Activated T-cell treated with anti-CD3 and anti-CD28 coated beads, Interleukin-2, amount 50 U/mL, for 4 hours (primary cell): ENCODE data around the gene RAP1GAP. TPM values are rescaled to one million over a fixed set of nuclear protein-coding genes. Genes with fewer than 3 reads are reported as not detected.
"Not testable (repeated sequence)": the region's sequence is repeated elsewhere in the genome, so short reads cannot be mapped to it uniquely, and the experiment has no call there.

Source experiments
- ATAC-seq, 2 donors: fragments of 200-7000 bp; cut with Tn5 transposase; one replicate each; pipeline ENCODE4 v1.10.0; 2021
- DNase-seq: peaks from one replicate; pipeline ENCODE4 v3.0.0-alpha.2; 2020
- H3K27me3 Mint-ChIP-seq: one replicate; pipeline ENCODE4 v1.8.0; 2021; ENCODE audit warnings: low read depth, mixed read lengths
- H3K36me3 Mint-ChIP-seq: one replicate; pipeline ENCODE4 v1.8.0; 2022; ENCODE audit warnings: mixed read lengths; ENCODE audit not compliant: insufficient read depth
- H3K4me1 Mint-ChIP-seq: one replicate; pipeline ENCODE4 v1.8.0; 2021; ENCODE audit warnings: low read depth, mixed read lengths
- H3K4me3 Mint-ChIP-seq: one replicate; pipeline ENCODE4 v1.8.0; 2021; ENCODE audit warnings: mild to moderate bottlenecking, moderate library complexity, mixed read lengths
- H3K9me3 Mint-ChIP-seq: one replicate; pipeline ENCODE4 v1.8.0; 2021; ENCODE audit warnings: mixed read lengths
- total RNA-seq, 3 donors: library from RNA; stranded (reverse); gene quantifications; one replicate each; pipeline ENCODE4 v1.2.1, GENCODE V29; 2021

Gene RAP1GAP
- total RNA-seq, 3 donors from 2014 or later = 0.46 to 1.4 (median 1.2) TPM

DNA sequence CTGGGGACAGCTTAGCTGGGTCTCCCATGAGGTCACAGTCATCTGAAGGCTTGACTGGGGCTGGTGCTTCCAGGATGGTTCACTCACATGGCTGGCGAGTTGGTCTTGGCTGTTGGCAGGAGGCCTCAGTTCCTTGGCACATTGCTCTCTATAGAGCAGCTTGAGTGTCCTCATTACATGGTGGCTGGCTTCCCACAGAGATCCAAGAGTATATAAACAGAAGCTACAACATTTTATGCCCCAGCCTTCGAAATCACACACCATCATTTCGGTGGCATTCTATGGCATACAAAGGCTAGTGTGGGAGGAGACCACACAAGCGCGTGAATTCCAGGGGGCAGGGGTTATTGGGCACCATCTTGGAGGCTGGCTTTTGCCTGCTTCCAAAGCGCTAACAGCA lies 96.9 kb downstream of the RAP1GAP start:
- H3K27me3 Mint-ChIP-seq = peaks cover 16% of the 10 kb centered on the region
- no peaks in the 10 kb centered on the region for H3K36me3 Mint-ChIP-seq
- no peak for ATAC-seq
- no peaks in the 10 kb centered on the region for H3K9me3 Mint-ChIP-seq
- DNase-seq = no peak
- peaks cover 1% of the 10 kb centered on the region for H3K4me1 Mint-ChIP-seq
- H3K4me3 Mint-ChIP-seq = no peak overlapping the region

DNA sequence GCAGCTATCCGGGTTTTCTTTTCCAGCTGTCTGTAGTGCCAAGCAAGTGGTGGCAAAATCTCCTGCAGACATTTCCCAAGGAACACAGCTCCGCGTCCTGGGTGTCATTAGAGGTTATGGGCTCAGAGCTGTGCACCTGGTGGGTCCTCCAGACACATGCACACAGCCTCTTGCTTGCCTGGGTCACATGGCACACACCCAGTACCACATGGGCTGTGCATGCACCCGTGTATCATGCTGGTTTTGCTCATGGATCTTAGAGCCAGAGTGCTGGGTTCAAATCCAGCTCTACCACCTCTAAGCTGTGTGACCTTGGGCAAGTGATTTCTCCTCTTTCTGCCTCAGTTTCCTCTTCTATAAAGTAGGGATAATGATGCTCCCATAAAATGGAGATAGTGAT lies 98.3 kb downstream of the RAP1GAP start:
- peaks cover 1% of the 10 kb centered on the region for H3K4me1 Mint-ChIP-seq
- no peak for DNase-seq
- no peaks in the 10 kb centered on the region for H3K9me3 Mint-ChIP-seq
- peaks cover 16% of the 10 kb centered on the region for H3K27me3 Mint-ChIP-seq
- ATAC-seq = no peak
- H3K4me3 Mint-ChIP-seq = no peak overlapping the region
- no peaks in the 10 kb centered on the region for H3K36me3 Mint-ChIP-seq

DNA sequence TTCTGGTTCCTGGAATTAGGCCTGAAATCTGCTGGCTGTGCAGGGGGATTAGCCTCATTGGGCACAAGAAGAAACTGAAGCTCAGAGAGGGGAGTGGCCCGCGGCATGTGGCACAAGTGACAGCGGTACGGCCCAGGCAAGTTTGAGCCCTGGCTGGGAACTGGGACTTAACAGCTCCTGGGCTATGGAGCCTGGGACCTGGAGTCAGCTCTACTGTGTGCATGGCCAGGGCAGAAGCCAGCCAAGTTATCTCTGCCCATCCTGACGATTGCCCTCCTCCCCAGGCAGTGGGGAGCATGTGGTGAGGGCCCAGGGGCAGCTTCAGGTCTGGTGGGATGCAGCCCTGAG lies 98.7 kb downstream of the RAP1GAP start:
- H3K4me3 Mint-ChIP-seq = no peak overlapping the region
- H3K4me1 Mint-ChIP-seq = peaks cover 1% of the 10 kb centered on the region
- no peaks in the 10 kb centered on the region for H3K36me3 Mint-ChIP-seq
- no peaks in the 10 kb centered on the region for H3K9me3 Mint-ChIP-seq
- DNase-seq = no peak
- peaks cover 16% of the 10 kb centered on the region for H3K27me3 Mint-ChIP-seq
- no peak for ATAC-seq

DNA sequence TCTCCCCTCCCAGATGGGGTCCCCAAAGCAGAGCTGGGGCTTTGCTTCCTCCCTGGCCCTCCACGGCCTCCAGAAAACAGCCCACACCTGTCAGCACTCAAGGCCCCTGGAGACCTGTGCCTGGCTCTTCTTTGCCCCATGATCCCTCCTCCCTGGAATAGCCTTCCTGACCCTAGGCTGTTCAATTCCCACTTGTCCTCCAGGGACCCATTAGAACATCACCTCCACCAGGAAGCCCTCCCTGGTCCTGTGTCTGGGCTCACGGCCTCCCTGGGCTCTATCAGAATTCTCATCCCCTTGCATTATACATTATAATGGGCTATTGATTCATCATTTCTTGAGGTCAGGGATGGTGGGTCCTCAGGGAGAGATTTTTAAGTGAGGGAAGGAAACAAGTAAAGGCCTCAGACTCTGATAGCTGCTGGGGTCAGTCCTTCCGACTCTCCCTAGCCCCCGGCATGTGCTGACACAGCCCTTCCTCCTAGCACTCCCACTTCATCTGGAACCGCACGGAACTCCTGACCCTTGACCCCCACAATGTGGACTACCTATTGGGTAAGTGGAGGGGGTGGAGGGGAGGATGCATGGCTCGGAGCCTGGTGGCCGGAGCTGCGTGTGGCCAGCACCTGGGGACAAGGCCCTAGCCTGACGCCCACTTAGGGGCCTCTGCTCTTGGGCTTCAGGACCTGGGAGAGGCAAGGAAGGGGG lies 99.2 kb downstream of the RAP1GAP start:
- no peaks in the 10 kb centered on the region for H3K36me3 Mint-ChIP-seq
- no peaks in the 10 kb centered on the region for H3K9me3 Mint-ChIP-seq
- no peak for DNase-seq
- no peak overlapping the region for H3K4me3 Mint-ChIP-seq
- no peak for ATAC-seq
- peaks cover 14% of the 10 kb centered on the region for H3K27me3 Mint-ChIP-seq
- H3K4me1 Mint-ChIP-seq = peaks cover 1% of the 10 kb centered on the region

DNA sequence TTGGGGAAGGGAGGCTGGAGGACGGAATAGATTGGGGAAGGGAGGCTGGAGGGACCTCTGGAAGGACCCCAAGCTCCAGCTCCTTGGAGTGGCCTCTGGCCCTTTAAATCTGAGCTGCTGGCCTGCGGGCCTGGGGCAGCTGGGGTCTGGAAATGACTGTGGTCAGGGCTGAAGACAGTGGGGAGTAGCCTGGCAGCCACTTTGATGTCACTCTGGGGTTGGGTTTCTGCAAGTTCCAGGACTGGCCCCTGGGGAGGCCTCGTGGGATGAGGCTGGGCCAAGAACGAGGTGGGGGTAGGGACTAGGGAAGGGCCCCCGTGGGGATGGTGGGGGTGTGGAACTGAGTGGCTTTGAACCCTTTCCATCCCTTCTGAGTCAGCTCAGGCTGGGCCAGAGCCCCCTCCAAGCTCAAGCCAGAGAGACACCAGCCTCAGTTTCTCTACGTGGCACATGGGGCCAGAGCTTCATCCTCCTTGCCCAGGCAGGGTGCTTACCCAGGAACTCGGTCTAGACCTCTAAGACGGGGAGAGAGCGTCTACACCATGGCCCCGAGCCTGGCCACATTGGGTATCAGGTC lies 100.3 kb downstream of the RAP1GAP start:
- Mint-ChIP-seq H3K4me1 (peaks cover 1% of the 10 kb centered on the region), H3K36me3 (no peaks in the 10 kb centered on the region), H3K27me3 (peaks cover 7% of the 10 kb centered on the region), H3K9me3 (no peaks in the 10 kb centered on the region), H3K4me3 (no peak overlapping the region)
- DNase-seq = no peak
- ATAC-seq = no peak

DNA sequence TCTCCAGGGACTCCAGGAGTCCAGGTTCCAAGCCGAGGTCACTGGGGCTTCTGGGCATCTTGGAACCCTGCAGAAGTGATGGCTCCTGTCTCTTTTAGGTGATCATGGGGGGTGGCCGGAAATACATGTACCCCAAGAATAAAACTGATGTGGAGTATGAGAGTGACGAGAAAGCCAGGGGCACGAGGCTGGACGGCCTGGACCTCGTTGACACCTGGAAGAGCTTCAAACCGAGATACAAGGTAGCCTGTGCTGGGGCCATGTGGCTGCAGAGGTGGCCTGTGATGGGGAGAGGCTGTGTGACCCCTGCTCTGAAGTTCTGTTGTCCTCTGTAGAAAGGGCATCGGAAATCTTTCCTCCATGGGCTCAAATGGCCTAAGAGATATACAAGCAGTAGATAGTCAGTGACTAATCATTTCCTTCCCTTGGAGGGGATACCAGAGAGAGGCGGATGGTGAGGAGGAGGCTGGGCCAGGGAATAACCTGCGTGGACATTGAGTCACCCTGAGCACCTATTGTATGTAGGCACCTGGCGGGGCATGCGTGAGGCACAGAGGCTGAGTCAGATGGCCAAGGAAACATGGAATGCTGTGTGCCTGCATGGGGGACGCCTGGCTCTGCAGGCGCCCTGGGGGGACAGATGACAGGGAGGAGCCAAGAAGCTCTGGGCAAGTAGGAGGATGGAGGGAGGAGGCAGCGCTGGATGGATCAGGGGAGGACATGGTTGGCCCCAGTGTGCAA lies 101.0 kb downstream of the RAP1GAP start:
- Mint-ChIP-seq H3K4me3 (no peak overlapping the region), H3K27me3 (peaks cover 2% of the 10 kb centered on the region), H3K36me3 (no peaks in the 10 kb centered on the region), H3K9me3 (no peaks in the 10 kb centered on the region), H3K4me1 (peaks cover 1% of the 10 kb centered on the region)
- no peak for ATAC-seq
- no peak for DNase-seq

DNA sequence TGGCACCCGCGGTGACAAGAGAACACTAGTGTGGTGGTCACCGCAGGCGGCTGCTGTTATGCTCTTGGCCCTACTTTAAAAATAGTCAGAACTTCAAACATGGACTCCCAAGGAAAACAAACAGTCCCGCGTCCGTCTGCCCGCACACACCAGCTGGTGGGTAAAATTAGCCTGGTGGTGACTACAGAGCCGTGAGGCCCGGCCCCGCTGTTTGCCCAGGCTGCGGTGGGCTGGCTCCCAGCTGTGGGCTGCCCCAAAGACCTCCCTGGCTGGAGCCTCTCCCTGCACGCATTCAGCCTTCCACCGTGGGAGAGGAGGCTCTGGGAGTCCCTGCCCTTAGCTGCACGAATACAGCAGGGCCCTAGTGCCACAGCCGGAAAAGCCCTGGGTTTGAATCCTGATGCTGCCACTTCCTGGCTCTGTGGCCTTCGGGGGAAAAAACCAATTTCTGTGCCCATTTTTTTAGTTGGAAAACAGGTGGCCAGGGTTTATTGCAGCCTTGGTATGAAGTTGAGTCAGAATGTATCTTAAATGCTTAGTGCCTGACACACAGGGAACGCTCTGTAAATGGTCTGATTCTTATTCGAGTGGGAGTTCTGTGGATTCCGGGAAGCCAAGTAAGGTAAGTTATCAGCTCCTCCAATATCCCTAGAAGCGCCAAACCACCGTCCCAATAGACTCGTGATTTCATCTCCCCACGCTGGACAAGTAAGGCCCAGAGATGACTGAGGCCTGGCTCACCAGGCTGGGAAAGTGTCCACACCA lies 101.7 kb downstream of the RAP1GAP start:
- no peak overlapping the region for H3K4me3 Mint-ChIP-seq
- H3K9me3 Mint-ChIP-seq = no peaks in the 10 kb centered on the region
- peaks cover 1% of the 10 kb centered on the region for H3K4me1 Mint-ChIP-seq
- ATAC-seq (no peak), DNase-seq (no peak)
- no peaks in the 10 kb centered on the region for H3K36me3 Mint-ChIP-seq
- peaks cover 2% of the 10 kb centered on the region for H3K27me3 Mint-ChIP-seq

DNA sequence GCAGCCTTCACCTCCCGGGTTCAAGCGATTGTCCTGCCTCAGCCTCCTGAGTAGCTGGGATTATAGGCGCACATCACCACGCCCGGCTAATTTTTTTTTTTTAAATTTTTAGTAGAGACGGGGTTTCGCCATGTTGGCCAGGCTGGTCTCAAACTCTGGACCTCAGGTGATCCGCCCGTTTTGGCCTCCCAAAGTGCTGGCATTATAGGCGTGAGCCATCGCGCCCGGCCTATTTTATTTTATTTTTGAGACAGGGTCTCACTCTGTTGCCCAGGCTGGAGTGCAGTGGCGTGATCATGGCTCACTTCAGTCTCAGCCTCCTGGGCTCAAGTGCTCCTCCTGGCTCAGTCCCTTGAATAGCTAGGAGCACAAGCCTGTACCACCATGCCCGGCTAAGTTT lies 102.8 kb downstream of the RAP1GAP start:
- H3K36me3 Mint-ChIP-seq, H3K4me3 Mint-ChIP-seq: not testable (repeated sequence)

DNA sequence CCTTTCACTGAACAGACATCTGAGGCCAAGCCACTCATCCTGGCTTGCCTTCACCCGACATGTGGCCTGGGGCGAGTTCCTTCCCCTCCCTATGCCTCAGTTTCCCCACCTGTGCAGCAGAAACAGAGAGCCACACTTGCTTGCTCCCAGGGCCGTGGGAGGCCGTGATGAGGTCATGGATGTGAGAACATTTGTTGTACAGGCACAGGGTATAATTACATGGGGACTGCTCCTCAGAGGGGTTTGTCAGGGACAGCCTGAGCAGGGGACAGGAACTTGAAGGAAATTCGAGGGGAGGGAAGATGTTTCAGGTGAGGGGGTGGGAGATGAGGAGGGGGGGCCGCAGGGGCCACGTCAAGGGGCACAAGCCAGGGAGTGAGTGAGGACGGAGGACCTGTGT lies 103.9 kb downstream of the RAP1GAP start:
- no peaks in the 10 kb centered on the region for H3K9me3 Mint-ChIP-seq
- no peaks in the 10 kb centered on the region for H3K36me3 Mint-ChIP-seq
- no peak overlapping the region for H3K4me3 Mint-ChIP-seq
- peaks cover 2% of the 10 kb centered on the region for H3K27me3 Mint-ChIP-seq
- DNase-seq (no peak), ATAC-seq (no peak)
- H3K4me1 Mint-ChIP-seq = peaks cover 1% of the 10 kb centered on the region

More for the DNA sequence above, 102.8 kb downstream of the RAP1GAP start:
- not testable (repeated sequence) for H3K9me3 Mint-ChIP-seq, ATAC-seq, H3K27me3 Mint-ChIP-seq, H3K4me1 Mint-ChIP-seq, DNase-seq

DNA sequence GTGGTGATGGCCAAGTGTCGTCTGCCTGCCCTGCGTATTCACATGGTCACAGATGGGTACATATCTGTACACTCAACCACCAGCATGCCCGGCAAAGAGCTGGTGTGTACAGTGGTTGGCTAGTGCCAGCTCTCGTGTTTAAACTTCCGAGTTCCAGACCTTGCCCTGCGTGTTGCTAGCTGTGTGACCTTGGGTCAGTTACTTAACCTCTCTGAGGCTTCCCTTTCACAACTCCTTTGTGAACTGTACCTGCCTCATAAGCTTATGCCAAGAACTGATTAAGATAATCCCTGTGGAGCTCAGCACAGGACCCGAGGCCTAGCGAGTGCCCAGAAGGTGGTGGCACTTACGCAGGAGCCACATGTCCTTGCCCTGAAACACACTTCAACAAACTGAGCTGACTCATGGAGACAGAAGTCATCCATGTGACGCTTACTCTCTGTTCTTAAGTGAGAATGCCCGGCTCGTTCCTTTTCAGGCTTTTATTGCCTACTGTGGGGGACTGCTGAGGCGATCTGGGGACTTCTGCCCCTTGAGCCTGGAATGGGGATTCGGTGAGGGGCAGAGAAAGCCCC lies 104.5 kb downstream of the RAP1GAP start:
- ATAC-seq (no peak), DNase-seq (no peak)
- Mint-ChIP-seq H3K4me1 (peaks cover 1% of the 10 kb centered on the region), H3K4me3 (no peak overlapping the region), H3K36me3 (no peaks in the 10 kb centered on the region), H3K9me3 (no peaks in the 10 kb centered on the region), H3K27me3 (peaks cover 2% of the 10 kb centered on the region)

DNA sequence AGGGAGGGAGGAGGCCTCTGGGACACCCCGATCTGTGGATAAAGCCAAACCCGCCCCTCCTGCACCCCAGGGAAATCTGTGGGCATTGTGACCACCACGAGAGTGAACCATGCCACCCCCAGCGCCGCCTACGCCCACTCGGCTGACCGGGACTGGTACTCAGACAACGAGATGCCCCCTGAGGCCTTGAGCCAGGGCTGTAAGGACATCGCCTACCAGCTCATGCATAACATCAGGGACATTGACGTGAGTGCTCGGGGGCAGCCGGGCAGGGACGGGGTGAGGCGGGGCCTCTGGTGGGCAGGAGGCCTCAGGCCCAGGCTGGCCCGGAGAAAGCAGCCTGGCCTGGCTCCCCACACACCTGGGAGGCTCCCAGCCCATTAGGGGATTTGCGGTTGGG lies 105.2 kb downstream of the RAP1GAP start:
- Mint-ChIP-seq H3K9me3 (no peaks in the 10 kb centered on the region), H3K4me3 (no peak overlapping the region), H3K4me1 (peaks cover 1% of the 10 kb centered on the region), H3K27me3 (peaks cover 4% of the 10 kb centered on the region), H3K36me3 (no peaks in the 10 kb centered on the region)
- DNase-seq (no peak), ATAC-seq (no peak)

DNA sequence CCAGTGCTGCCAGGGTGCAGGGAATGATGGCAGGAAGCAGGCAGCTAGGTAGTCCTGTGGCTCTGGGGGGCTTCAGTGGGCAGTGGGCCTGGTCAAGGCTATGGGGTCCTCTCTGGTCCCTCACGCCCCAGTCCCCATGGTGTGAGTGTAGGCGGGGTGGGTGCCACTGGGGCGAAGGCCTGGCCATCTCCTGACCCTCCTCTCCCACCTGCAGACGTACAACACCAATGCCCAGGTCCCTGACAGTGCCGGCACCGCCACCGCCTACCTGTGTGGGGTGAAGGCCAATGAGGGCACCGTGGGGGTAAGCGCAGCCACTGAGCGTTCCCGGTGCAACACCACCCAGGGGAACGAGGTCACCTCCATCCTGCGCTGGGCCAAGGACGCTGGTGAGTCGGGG lies 106.3 kb downstream of the RAP1GAP start:
- Mint-ChIP-seq H3K4me3 (no peak overlapping the region), H3K27me3 (peaks cover 4% of the 10 kb centered on the region), H3K36me3 (no peaks in the 10 kb centered on the region), H3K4me1 (no peaks in the 10 kb centered on the region), H3K9me3 (no peaks in the 10 kb centered on the region)
- no peak for DNase-seq
- no peak for ATAC-seq

DNA sequence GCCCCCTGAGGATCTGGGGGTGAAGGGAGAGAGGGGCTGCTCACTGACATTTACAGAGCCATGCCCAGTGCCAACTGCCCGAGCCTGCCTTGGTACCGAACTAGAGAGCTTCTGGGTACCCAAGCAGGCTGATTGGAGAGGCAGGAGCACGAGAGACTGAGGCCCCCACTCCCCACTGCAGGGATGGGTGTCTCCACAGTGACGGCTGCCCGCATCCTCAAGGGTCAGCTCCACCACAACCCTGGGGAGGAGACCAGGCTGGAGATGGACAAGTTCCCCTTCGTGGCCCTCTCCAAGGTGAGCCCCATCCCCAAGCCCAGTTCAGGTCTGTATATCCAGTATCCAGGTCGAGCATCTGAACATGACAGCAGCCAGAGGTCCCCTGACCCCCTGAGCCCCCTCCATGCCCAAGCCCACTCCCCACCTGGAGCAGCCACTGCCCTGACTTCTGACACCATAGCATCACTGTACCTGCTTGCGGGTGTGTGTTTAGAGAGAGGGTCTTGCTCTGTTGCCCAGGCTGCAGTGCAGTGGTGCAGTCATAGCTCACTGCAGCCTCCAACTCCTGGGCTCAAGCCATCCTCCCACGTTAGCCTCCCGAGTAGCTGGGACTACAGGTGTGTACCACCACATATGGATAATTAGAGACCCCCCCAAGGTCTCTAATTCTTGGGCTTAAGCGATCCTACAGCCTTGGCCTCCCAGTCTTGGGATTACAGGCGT lies 108.1 kb downstream of the RAP1GAP start:
- Mint-ChIP-seq H3K9me3 (no peaks in the 10 kb centered on the region), H3K4me1 (no peaks in the 10 kb centered on the region), H3K27me3 (peaks cover 9% of the 10 kb centered on the region), H3K36me3 (no peaks in the 10 kb centered on the region), H3K4me3 (no peak overlapping the region)
- ATAC-seq (no peak), DNase-seq (no peak)
